NCI-H1417 (cell line): ENCODE data around the gene VPS13D.

Experiments
- DNase-seq, 3 experiments: peaks; one replicate each; lab custom pipeline; 2025; lab: John Stamatoyannopoulos, UW

The VPS13D gene, protein sequence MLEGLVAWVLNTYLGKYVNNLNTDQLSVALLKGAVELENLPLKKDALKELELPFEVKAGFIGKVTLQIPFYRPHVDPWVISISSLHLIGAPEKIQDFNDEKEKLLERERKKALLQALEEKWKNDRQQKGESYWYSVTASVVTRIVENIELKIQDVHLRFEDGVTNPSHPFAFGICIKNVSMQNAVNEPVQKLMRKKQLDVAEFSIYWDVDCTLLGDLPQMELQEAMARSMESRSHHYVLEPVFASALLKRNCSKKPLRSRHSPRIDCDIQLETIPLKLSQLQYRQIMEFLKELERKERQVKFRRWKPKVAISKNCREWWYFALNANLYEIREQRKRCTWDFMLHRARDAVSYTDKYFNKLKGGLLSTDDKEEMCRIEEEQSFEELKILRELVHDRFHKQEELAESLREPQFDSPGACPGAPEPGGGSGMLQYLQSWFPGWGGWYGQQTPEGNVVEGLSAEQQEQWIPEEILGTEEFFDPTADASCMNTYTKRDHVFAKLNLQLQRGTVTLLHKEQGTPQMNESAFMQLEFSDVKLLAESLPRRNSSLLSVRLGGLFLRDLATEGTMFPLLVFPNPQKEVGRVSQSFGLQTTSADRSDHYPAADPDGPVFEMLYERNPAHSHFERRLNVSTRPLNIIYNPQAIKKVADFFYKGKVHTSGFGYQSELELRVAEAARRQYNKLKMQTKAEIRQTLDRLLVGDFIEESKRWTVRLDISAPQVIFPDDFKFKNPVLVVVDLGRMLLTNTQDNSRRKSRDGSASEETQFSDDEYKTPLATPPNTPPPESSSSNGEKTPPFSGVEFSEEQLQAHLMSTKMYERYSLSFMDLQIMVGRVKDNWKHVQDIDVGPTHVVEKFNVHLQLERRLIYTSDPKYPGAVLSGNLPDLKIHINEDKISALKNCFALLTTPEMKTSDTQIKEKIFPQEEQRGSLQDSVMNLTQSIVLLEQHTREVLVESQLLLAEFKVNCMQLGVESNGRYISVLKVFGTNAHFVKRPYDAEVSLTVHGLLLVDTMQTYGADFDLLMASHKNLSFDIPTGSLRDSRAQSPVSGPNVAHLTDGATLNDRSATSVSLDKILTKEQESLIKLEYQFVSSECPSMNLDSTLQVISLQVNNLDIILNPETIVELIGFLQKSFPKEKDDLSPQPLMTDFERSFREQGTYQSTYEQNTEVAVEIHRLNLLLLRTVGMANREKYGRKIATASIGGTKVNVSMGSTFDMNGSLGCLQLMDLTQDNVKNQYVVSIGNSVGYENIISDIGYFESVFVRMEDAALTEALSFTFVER (N-terminal part only)

DNA sequence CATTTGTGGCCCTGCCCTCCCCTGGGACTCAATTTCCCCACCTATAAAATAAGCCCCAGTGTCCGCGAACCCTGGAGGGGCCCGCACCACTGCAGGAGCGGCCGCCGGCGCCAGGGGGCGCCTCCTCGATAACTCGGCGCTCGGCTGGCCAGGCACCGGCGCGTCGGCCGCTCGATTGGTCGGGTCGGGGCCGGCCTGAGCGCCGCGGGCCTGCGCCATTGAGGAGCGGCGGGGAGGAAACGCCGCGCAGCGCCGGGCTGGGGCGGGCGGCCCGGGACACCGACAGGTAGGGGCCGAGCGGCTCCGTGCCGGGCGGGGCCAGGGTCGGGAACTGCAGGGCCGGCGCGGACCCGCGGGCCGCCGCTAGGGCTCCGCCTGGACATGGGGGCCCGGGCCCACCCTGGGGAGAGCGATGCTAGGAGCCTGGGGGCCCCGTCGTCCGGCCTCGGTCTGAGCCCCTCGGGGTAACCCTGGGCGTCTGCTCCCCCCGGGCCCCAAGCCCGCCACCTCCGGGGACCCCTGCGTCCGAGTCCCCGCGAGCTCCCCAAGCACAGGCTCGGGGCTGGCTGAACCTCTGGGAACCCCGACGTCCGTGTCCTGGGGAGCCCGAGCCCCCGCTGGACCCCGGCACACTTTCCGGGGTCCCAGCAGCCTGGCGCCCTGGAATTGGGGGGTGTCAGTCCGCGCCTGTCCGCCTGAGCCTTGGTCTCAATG is at the start of gene VPS13D:
Gene VPS13D, plus strand, starts transcription at position 196 of the 714 bp plus-strand sequence. CDS start 4,237 bp downstream, outside the sequence.
- DNase-seq: peak; percentile 75 to 80 (median 78)

DNA sequence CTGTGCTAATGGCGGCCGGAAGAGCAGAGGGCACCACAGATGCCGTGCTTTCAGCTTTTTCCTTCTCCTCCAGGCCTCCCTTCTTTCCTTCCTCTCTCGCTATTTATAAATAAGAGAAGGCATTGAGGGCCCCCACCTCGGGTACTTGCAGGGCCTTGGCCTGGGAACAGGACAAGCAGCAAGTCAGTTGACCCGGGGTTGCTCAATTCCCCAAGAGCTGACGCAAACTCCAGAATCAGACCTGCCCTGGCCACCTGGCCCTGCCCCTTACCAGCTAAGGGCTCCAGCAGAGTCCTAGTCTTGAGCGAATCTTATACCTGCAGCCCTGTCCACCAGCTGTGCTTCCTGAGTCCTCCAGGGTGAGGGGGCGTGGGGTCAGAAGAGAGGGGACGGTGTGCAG is 49.5 kb upstream of the VPS13D start:
- no peak for DNase-seq

DNA sequence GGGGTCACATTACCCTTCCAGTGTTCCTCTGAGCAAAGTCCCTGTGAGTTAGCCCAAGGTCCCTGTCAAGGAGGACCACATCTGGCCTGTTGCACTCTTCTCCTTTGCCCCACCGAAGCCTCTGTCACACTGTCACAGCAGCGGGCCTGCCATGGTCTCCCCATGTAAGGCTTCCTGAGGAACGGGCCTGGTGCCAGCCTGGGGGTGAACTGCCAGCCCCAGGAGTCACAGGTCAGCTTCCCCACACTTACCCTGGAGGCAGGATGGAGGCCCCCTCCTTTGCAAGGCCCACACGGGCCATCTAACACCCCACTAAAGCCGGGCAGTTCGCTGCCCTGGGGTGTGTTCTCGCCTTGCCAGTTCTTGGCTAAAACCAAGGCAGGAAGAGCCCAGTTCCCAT is 48.9 kb upstream of the VPS13D start:
- no peak for DNase-seq

DNA sequence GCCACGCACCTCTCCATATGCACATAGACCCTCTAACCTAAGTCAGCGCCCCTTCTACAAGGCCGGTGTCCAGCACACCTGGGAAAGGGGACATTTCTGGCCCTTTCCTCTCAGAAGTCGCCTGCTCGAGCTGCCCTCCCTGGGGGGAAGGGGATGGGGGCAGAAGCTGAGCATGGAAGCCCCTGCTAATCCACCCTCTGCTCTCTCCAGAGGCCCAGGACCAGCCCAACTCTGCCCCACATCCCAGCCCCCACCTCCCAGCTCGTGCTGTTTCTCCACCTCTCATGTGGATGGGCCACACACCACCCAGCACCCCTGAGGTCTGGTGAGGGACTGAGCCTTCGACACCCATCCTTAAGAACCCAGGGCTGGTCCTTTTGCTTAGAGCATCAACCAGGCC is 48.3 kb upstream of the VPS13D start:
- no peak for DNase-seq

DNA sequence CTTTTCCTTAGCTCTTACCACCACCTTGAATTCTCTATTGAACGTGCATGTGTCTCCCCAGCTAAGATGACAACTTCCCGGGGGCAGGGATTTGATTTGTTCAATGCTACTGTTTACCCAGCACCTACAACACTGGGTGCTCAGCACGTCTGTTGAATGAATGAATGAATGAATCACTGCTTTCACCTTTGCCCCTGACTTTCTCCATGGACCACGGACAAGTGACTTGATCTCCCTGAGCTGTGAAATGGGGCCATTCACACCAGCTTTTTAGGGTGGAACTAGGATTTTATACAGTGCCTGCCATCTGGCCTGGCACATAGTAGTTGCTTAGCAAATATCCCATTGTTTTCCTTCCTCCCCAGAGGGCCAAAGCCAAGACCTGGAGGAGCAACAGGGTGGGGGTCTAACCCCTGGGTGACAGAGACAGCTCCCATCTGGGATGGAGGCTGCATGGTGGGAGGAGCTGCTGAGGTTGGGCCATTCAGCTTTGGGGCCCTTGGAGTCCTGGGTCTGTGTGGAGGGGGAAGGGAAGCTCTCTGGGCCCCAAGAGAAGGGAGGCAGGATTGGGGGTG is 47.3 kb upstream of the VPS13D start:
- no peak for DNase-seq

DNA sequence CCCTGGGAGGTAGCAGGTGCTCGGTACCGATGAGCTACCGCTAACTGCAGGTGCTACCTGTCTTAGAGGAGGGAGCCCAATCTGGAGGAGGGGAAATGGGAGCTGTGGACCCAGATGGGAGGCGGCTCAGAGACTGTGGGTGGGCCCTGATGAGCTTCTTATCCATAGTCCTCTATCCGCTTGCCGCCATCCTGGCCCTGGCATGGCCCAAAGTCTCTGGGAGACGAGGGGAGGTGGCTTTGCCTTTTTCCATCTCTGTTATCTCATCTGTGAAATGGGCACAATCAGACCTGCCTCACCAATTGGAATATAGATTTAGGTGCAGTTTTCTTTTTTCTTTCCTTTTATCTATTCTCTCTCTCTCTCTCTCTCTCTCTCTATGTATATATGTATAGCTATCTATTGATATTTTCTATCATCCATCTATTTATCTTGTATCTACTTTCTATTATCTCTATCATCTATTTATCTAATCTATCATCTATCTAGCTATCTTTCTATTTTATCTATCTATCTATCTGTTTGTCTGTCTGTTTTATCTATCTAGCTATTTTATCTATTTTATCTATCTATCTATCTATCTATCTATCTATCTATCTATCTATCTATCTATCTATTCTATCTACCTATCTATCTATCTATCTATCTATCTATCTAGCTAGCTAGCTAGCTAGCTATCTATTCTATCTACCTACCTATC is 46.6 kb upstream of the VPS13D start:
- DNase-seq: no peak

DNA sequence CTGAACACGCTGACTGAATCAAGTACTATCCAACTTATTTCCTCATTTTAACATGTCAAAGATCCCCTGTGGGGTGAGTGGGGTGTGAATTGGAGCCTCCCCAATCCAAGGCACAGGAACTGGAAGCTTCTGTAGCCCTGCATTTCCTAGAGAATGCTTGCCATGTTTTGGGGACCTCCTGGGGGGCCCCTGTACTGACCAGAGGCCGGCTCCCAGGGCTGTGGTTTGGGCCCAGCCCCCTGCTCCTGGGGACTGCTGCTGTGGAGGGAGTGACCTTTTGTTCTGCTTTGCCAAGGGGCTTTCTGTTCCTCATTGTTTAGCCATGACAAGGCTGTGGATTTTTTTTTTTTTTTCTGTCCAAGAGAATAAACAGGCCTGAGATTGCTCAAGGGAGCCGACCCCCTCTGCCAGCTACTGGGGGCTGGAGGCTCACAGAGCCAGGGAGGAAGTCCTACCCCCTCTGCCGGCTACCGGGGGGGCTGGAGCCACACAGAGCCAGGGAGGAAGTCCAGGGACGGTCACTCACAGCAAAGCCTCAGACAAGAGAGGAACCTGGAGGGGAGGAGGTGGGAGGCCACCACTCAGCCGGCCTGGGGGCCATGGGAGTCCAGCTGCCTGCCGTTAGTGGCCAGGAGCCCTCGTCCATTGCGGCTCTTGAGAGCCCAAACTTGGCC is 45.7 kb upstream of the VPS13D start:
- DNase-seq: no peak

DNA sequence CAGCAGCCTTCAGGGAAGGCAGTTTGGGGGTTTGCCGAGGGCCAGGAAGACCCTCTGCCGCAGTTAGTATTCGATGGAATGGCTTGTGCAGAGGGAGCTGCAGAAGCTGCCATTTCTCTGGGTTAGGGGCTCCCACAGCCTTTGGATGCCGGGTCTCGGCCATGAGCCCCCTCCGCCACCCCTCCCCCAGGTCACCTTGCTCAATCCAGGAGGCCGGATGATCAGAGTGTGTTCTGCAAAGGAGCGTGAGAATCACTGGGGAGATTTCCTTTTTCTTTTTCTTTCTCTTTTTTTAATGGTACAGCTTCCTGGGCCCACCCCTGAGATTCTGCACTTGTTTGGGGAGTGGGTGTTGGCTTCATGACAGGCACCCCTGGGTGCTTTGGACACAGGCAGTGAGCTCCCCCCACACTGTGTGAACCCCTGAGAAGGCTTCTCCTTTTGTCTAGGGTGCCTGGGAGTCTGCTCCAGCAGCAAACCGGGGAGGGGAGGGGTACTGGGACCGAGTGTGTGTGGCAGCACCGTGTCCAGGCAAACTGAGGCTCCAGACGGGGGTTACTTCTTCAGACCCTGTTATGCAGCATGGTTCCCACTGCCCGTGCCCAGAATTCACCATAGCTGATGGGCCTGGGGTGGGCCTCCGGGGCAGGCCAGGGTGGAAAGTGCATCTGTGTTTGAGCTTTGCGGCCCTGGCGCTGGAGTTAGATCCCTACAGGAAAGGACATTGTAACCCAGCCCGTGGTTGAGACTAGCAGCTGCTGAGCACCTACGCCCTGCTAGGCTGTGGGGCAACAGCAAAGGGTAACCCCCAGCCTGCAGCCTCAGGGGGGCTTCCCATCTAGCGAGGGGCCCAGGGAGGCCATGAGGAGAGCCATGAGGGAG is 44.6 kb upstream of the VPS13D start:
- no peak for DNase-seq

DNA sequence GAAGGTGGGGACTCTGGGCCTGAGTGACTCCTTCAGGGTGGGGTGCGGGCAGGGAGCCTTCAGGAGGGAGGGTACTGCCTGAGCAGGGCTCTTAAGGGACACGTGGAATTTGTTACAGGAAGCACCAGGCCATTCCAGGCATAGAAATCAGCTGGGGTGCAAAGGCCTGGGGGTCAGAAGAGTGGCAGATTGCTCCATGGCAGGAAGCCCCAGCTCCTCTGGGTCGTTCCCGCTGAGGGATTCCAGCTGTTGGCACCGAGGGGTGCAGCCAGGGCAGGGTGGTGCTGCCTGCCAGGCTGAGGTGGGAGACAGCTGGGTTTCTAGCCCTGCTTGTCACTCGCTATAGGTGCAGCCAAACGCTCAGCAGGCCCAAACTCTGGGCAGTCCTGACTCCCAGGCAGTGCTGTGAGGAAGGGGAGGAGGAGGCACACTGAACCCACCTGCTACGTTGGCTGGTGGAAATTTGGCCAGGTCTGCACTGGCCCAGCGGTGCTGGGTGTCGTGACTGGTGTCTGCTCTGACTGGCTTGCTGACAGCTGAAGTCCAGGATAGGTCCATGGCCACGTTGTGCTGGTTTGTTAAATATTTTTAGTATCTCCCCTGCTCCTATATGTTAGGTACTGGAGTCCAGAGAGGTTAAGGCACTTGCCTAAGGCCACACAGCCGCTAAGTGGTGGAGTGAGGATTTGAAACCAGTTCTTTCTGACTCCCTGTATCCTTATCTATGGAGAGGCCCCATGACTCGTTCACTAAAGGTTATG is 43.7 kb upstream of the VPS13D start:
- DNase-seq: no peak

DNA sequence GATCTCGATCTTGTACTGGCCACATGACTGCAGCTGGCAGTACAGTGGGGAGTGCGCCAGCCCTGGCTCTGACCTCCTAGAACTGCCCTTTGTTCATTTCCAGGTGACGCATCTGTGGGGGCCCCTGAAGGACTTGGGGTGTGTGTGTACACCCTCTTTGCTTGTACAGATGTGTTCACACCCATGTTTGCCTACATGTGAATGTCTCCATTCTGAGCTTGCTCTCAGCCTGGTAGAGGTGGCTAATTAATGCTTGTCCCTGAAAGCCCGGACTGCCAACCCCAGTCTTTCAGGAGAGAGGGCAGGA is 43.2 kb upstream of the VPS13D start:
- DNase-seq: no peak

DNA sequence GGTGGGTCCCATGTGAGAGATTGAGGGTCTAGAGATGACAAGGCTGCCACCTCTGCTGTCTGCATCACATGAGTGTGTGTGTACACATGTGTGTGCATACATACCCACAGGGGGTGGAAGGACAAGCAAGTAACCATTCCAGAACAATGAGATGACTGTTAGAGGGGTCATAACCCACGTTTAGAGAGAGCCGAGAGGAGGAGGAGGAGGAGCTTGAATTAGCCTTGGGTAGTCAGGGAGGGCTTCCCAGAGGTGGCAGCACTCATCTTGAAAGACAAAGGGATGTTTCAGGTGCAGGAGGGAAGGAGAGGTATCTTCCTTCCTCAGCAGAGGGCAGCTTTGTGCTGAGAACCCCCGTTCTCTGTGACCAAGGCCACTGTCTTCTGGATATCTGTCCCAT is 41.7 kb upstream of the VPS13D start:
- DNase-seq: no peak

DNA sequence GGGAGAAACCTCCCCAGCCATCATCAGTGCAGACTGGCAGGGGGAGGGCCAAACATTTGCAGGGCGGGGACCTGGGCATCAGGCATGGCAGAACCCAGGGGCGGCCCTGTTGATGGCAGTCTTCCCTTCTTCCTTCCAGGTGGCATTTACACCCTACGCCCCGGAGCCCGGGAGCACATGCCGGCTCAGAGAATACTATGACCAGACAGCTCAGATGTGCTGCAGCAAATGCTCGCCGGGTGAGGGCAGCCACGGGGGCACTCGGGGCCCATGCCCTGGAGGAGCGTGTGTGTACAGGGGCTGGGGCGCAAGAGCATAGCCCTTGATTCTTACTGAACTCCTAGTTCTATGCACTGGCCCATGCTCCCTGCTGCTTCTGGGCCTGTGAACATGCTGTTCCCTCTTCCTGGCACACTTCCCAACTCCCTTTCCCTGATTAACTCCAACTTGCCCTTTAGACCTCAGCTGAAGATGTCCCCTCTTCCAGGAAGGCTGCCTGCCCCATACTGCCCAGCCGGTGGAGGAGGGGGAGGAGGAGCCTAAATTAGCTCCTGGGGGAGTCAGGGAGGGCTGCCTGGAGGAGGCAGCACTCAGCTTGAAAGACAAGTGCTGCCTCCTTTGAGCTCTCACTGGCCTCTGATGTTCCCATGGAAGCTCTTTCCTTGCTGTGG is 41.0 kb upstream of the VPS13D start:
- no peak for DNase-seq

DNA sequence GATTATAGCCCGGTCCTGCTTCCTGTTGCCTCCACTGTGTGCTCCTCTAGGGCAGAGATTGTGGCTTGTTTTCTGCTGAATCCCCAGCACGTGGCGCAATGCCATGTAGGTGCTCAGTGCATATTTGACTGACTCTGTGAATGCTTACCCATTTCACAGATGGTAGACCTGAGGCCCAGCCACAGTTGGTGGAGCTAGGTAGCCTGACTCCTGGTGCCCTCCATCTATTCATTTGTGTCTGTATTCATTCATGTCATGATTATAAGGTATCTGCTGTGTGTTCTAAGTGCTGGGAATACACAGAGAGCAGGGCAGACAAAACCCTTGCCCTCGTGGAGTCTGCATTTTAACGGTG is 40.5 kb upstream of the VPS13D start:
- DNase-seq: no peak

DNA sequence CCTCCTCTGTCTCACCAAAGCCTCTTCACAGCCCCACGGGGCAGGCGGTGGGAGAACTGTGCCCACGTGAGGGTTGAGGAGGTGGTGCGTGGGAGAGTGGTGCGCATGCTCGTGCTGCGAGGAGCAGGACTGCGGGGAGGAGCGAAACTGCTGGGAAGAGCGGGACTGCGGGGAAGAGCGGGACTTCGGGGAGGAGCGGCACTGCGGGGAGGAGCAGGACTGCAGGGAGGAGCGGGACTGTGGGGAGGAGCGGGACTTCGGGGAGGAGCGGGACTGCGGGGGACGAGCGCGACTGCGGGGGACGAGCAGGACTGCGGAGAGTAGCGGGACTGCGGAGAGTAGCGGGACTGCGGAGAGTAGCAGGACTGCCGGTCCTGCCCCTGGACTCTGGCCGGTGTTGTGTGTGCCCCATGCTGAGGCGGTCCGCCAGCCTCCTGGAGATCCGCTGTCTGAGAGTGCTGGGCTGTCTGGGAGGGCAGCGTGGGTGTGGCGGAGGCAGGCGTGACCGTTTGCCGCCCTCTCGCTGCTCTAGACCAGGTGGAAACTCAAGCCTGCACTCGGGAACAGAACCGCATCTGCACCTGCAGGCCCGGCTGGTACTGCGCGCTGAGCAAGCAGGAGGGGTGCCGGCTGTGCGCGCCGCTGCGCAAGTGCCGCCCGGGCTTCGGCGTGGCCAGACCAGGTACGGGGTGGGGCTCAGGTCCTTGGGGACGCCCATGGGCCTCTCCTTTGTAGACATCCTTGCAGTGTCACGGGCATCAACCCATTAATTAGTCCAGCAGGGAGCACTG is 38.4 kb upstream of the VPS13D start:
- DNase-seq: peak; percentile 46 to 72 (median 50)

DNA sequence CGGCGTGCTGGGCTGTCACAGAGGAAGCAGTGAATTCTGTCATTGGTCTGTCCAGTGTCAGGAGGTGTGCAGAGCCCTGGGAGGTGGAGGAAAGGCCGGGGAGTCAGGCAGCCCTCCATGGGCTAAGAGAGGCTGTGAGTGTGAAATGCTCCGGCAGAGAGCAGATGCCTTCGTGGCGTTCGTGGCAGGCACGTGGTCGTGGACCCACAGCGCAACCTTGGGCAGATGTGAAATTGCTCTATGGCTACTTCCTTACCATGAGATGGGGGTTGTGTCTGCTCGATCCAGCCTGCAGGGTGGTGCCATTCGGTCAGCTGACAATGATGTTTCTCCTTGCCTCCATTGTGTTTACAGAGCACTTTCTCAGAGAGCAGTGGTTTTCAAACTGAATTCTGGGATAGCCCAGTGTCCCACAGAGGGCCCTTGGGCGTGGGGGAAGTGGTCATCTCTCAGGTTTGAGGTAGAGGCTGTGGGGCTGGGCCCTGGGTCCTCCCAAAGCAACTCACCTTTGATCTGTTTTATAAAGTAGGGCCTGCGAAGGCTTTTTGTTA is 35.1 kb upstream of the VPS13D start:
- DNase-seq: no peak

DNA sequence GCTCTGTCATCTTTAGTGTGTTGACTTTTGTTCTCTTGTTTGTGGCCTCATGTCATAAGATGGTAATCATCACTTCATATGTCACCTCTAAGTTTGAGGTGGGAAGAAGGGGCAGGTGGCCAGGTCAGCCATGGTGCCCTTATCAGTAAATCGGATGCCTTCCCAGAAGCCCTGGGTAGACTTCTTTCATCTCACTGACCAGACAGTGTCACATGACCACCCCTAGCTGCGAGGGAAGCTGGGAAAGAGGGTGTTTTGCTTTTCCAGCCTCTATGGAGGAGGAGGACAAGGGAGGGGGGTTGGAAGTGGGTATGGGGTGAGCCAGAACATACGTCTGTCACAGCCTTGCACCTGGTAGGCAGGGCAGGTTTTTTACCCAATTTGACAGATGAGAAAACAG is 34.4 kb upstream of the VPS13D start:
- no peak for DNase-seq
